ENCODE results near the gene PHLDA2.

PHLDA2 gene

DNA sequence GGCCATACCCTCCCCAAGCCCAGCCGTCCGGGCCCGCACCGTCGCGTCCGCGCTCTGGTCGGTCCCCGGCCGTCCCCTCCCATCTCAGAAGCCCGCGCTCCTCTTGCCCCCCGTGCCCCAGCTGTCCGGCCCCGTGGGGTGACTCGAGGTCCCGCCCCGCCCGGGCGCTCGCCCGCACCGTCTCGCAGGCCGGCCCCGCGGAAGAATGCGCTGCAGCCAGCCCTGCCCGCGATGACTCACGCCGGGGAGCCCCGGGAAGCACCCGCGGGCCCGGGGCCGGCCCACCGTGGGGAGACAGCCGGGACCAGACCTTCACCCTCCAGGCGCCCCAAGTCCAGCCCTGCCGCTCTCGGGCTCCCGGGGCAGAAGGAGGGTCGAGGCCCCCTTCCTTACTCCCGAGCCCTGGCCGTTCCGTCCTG, 320 bp upstream of the PHLDA2 start:
- peak overlapping the region; percentile 40 for H3K4me3 ChIP-seq (ENCODE audit: low read length)
- TF ChIP-seq, protein P1, sequence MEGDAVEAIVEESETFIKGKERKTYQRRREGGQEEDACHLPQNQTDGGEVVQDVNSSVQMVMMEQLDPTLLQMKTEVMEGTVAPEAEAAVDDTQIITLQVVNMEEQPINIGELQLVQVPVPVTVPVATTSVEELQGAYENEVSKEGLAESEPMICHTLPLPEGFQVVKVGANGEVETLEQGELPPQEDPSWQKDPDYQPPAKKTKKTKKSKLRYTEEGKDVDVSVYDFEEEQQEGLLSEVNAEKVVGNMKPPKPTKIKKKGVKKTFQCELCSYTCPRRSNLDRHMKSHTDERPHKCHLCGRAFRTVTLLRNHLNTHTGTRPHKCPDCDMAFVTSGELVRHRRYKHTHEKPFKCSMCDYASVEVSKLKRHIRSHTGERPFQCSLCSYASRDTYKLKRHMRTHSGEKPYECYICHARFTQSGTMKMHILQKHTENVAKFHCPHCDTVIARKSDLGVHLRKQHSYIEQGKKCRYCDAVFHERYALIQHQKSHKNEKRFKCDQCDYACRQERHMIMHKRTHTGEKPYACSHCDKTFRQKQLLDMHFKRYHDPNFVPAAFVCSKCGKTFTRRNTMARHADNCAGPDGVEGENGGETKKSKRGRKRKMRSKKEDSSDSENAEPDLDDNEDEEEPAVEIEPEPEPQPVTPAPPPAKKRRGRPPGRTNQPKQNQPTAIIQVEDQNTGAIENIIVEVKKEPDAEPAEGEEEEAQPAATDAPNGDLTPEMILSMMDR (IDR thresholded peaks at IDR 0.05; ENCODE audit: insufficient read depth, low read depth, low read length, missing control alignments): no peak
- peak; percentile 87 for DNase-seq (ENCODE audit: low read depth)

DNA sequence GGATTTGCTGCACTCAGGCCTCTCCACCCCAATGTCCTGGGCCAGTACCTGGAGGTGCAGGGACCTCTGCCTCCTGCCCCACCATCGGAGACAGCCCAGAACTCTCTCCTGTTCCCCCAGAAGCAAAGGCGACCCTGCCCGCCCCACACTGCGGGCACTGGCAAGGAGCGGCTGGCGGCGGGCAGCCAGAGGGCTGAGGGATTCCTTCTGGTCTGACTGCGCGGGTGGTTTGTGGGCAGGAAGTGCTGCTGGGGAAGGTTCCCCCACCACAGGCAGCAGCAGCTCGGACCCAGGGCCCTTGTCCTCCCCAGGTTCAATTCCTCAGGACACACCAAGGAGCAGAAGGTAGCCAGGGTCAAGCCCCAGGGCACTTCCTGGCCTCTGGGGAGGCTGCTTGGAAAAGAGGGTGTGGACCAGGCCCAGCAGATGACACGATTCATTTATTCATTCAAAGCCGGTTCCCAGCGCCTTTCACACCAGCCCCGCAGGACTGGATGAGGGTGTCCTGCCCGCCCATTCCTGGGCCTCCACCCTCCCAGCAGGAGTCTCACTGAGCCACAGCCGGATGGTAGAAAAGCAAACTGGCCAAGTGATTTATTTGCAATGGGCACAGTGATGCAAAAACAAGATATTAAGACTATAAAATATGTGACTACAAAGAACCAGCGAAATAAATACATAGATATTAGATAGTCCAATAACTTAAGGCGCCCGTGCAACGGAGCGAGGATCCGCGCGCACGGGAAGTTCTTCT, 1.2 kb downstream of the PHLDA2 start:
- peak overlapping the region; percentile 70 for H3K4me3 ChIP-seq (ENCODE audit: low read length)
- TF ChIP-seq, protein P1 (IDR thresholded peaks at IDR 0.05; ENCODE audit: insufficient read depth, low read depth, low read length, missing control alignments): no peak
- peak; percentile 57 for DNase-seq (ENCODE audit: low read depth)

DNA sequence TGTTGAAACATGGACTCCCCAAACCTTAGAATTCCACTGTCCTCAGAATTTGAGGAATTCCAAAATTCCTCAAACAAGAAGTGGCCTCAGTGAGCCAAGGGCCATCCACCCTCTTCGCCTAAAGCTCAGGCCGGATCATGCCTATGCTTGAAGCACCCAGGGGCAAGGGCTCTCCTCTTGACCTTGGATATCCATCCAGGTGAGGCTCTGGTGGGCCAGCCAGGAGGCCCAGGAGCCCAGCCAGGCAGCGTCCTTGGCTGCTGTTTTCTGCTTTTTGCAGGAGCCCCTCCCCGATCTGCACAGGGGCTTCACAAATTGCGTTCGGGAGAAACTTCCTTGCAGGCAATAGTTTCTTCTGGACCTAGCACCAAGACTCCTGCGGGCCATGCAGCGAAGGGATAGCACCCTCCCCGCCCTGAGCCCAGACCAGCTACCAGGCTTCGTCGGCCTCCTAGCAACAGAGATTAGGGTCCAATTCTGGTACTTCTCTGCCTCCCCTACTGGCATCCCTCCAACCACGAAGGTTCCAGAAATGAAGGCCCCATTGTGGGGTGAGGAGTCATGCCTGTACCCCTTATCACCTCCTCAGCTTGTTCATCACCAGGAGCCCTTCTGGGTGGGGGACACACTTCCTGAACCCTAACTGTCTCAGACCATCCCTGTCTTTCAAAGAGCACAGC, 2.0 kb downstream of the PHLDA2 start:
- DNase-seq (ENCODE audit: low read depth): no peak
- TF ChIP-seq, protein P1 (IDR thresholded peaks at IDR 0.05; ENCODE audit: insufficient read depth, low read depth, low read length, missing control alignments): no peak
- peak overlapping the region; percentile 70 for H3K4me3 ChIP-seq (ENCODE audit: low read length)

DNA sequence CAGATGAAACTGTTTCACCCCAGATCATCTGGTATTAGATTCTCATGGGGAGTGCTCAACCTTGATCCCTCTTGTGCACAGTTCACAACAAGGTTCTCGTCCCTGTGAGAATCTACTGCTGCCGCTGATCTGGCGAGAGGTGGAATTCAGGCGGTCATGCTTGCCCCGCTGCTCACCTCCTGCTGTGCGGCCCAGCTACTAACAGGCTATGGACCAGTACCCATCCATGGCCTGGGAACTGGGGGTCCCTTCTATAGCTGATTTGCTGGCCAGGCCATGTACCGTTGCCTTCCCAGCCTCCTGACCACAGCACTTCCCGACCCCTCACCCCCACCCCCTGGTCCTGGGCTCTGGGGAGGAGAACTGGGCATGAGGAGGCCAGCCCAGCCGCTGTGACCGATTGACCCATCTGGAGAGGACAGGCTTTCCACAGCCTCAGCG, 2.6 kb downstream of the PHLDA2 start:
- no peak for DNase-seq (ENCODE audit: low read depth)
- H3K4me3 ChIP-seq (ENCODE audit: low read length): no peak overlapping the region
- TF ChIP-seq, protein P1 (IDR thresholded peaks at IDR 0.05; ENCODE audit: insufficient read depth, low read depth, low read length, missing control alignments): no peak

DNA sequence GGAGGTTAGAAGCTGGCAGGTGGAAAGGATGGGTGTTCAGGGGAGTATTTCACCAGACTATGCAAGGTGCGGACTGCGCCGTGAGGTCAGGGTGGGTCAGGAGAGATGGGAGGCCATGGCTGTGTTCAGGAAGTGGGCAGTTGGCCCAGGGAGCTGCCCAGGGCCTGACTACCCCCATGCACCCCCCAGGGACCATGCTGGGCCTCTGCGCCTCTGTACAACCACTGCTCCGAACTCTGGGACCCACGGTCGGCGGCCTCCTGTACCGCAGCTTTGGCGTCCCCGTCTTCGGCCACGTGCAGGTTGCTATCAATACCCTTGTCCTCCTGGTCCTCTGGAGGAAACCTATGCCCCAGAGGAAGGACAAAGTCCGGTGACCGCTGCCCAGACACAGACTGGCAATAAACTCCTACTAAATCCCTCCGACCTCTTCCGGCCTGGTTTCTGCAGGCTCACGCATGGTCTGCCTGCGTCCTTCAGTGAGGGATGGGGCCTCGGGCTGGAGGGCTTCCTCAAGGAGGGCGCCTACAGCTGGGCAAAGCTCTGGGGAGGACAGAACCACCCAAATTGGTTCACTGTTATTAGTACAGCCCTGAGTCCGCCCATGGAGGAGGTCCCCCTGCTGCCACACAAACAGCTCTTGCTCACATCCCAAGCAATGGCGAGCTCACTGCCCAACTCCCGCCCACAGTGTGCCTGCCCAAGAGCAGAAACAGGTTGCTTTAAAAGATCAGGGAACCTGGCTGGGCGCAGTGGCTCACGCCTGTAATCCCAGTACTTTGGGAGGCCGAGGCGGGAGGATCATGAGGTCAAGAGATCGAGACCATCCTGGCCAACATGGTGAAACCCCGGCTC, 4.2 kb downstream of the PHLDA2 start:
- DNase-seq (ENCODE audit: low read depth): no peak
- TF ChIP-seq, protein P1 (IDR thresholded peaks at IDR 0.05; ENCODE audit: insufficient read depth, low read depth, low read length, missing control alignments): no peak
- H3K4me3 ChIP-seq (ENCODE audit: low read length): no peak overlapping the region

DNA sequence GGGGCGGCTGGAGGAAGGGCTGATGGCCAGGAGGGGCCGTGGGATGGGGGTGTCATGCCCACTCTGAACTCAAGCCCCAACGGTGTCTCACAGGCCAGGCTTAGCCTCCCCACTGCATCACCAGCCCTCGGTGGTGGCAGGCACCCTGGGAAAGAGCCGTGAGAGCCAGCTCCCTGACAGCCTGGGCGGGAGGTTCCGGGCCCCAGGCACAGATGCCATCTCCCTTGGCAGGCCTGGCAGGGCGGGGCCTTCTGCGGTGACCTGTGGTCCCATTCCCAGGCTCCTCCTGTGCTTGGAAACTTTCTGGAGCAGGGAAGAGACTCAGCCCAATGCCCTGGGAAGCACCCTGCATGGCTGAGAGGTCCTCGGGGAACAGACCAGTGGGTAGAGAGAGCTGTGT, 4.8 kb downstream of the PHLDA2 start:
- TF ChIP-seq, protein P1 (IDR thresholded peaks at IDR 0.05; ENCODE audit: insufficient read depth, low read depth, low read length, missing control alignments): no peak
- no peak overlapping the region for H3K4me3 ChIP-seq (ENCODE audit: low read length)
- DNase-seq (ENCODE audit: low read depth): no peak
